CD4-positive, alpha-beta T cell treated with Interleukin-1 beta for 1 hour (primary cell): ENCODE data around the gene KDM5B.
A peak's percentile ranks its signal among the peaks of the same experiment; 100 is the strongest.
"Not testable (repeated sequence)": the region's sequence is repeated elsewhere in the genome, so short reads cannot be mapped to it uniquely, and the experiment has no call there.

Experiments
- DNase-seq, 2 donors: peaks; one replicate each; pipeline ENCODE4 v3.0.0-alpha.2; 2020 to 2022

KDM5B gene

GRCh38 chr1:202807926-202808757 is at the start of gene KDM5B:
KDM5B (minus strand) TSS chr1:202808421; CDS start chr1:202808305, 116 bp downstream.
- peak; percentile 60 to 64 for DNase-seq

- DNase-seq: no peak
Measured at GRCh38 chr1:202857136-202857610, 49.0 kb upstream of the KDM5B start.

- no peak for DNase-seq
Measured at GRCh38 chr1:202856014-202856413, 47.8 kb upstream of the KDM5B start.

GRCh38 chr1:202854787-202855186 is 46.6 kb upstream of the KDM5B start:
- DNase-seq: no peak

- DNase-seq: peak; percentile 35 to 41
Measured at GRCh38 chr1:202852163-202852904, 44.1 kb upstream of the KDM5B start.

- no peak for DNase-seq
Measured at GRCh38 chr1:202850593-202851362, 42.6 kb upstream of the KDM5B start.

GRCh38 chr1:202848191-202848542 is 39.9 kb upstream of the KDM5B start:
- no peak for DNase-seq

- no peak for DNase-seq
Measured at GRCh38 chr1:202844935-202845334, 36.7 kb upstream of the KDM5B start.

- no peak for DNase-seq
Measured at GRCh38 chr1:202844259-202844658, 36.0 kb upstream of the KDM5B start.

- DNase-seq: no peak
Measured at GRCh38 chr1:202843081-202843480, 34.9 kb upstream of the KDM5B start.

- no peak for DNase-seq
Measured at GRCh38 chr1:202837746-202838262, 29.6 kb upstream of the KDM5B start.

- DNase-seq: peak in 1 of 2 donors; percentile 12
Measured at GRCh38 chr1:202836623-202837403, 28.6 kb upstream of the KDM5B start.

- DNase-seq: peak; percentile 19 to 42
Measured at GRCh38 chr1:202835548-202836072, 27.4 kb upstream of the KDM5B start.

- no peak for DNase-seq
Measured at GRCh38 chr1:202834771-202835547, 26.7 kb upstream of the KDM5B start.

- no peak for DNase-seq
Measured at GRCh38 chr1:202831906-202832305, 23.7 kb upstream of the KDM5B start.

GRCh38 chr1:202829223-202829622 is 21.0 kb upstream of the KDM5B start:
- not testable (repeated sequence) for DNase-seq

GRCh38 chr1:202825748-202826147 is 17.5 kb upstream of the KDM5B start:
- no peak for DNase-seq

GRCh38 chr1:202821467-202821866 is 13.2 kb upstream of the KDM5B start:
- DNase-seq: no peak

GRCh38 chr1:202818819-202819218 is 10.6 kb upstream of the KDM5B start:
- DNase-seq: no peak

- no peak for DNase-seq
Measured at GRCh38 chr1:202815120-202815519, 6.9 kb upstream of the KDM5B start.
